IgD-negative memory B cell (primary cell): ENCODE data around the gene SV2C. TPM values are rescaled to one million over a fixed set of nuclear protein-coding genes. Genes with fewer than 3 reads are reported as not detected.
"Not testable (repeated sequence)": the region's sequence is repeated elsewhere in the genome, so short reads cannot be mapped to it uniquely, and the experiment has no call there.

Experiments
- H3K27ac Mint-ChIP-seq, 3 donors: one replicate each; pipeline ENCODE4 v1.8.0; 2020 to 2022; ENCODE audit warnings: mild to moderate bottlenecking in 3 of 3, mixed read lengths in 3 of 3, moderate library complexity in 1 of 3
- H3K27me3 Mint-ChIP-seq: one replicate; pipeline ENCODE4 v1.8.0; 2021; ENCODE audit warnings: mixed read lengths
- H3K36me3 Mint-ChIP-seq: one replicate; pipeline ENCODE4 v1.8.0; 2020; ENCODE audit warnings: mild to moderate bottlenecking, mixed read lengths
- H3K4me1 Mint-ChIP-seq, 3 donors: one replicate each; pipeline ENCODE4 v1.8.0; 2020 to 2022; ENCODE audit warnings: mixed read lengths in 3 of 3, mild to moderate bottlenecking in 1 of 3
- H3K4me3 Mint-ChIP-seq, 4 donors: one replicate each; pipeline ENCODE4 v1.8.0; 2020 to 2022; ENCODE audit warnings: mild to moderate bottlenecking in 4 of 4, mixed read lengths in 4 of 4, moderate library complexity in 3 of 4
- H3K9me3 Mint-ChIP-seq, 3 donors: one replicate each; pipeline ENCODE4 v1.8.0; 2020 to 2021; ENCODE audit warnings: mixed read lengths in 3 of 3, mild to moderate bottlenecking in 1 of 3
- polyA plus RNA-seq: library from polyadenylated mRNA; unstranded; fragments of 300-500 nt; fragmentation: Illumina TruSeq; gene quantifications from one replicate; pipeline ENCODE4 v1.2.3, GENCODE V29; 2021

The SV2C gene
- polyA plus RNA-seq, 1 donor from 2014 or later: not detected

GRCh38 chr5:76223696-76224095 is 140.5 kb downstream of the SV2C start:
- H3K27ac Mint-ChIP-seq: no peak overlapping the region
- H3K4me1 Mint-ChIP-seq: no peaks in the 10 kb centered on the region
- peaks cover 0 to 2% (median 0%) of the 10 kb centered on the region in 3 donors for H3K9me3 Mint-ChIP-seq
- no peaks in the 10 kb centered on the region for H3K27me3 Mint-ChIP-seq
- H3K4me3 Mint-ChIP-seq: no peak overlapping the region
- H3K36me3 Mint-ChIP-seq: peaks cover 2% of the 10 kb centered on the region

- Mint-ChIP-seq H3K4me3 (no peak overlapping the region), H3K4me1 (no peaks in the 10 kb centered on the region), H3K9me3 (peaks cover 0 to 2% (median 0%) of the 10 kb centered on the region in 3 donors), H3K27ac (no peak overlapping the region), H3K27me3 (peaks cover 3% of the 10 kb centered on the region), H3K36me3 (peaks cover 2% of the 10 kb centered on the region)
These were observed 141.7 kb downstream of the SV2C start for GRCh38 chr5:76224898-76225297.

- H3K9me3 Mint-ChIP-seq: peaks cover 0 to 2% (median 0%) of the 10 kb centered on the region in 3 donors
- peaks cover 2% of the 10 kb centered on the region for H3K36me3 Mint-ChIP-seq
- H3K27ac Mint-ChIP-seq: no peak overlapping the region
- H3K27me3 Mint-ChIP-seq: peaks cover 3% of the 10 kb centered on the region
- H3K4me3 Mint-ChIP-seq: no peak overlapping the region
- no peaks in the 10 kb centered on the region for H3K4me1 Mint-ChIP-seq
These were observed 142.2 kb downstream of the SV2C start for GRCh38 chr5:76225336-76225735.

- Mint-ChIP-seq H3K27me3 (peaks cover 3% of the 10 kb centered on the region), H3K4me3 (no peak overlapping the region), H3K9me3 (peaks cover 0 to 2% (median 0%) of the 10 kb centered on the region in 3 donors), H3K4me1 (no peaks in the 10 kb centered on the region), H3K36me3 (no peaks in the 10 kb centered on the region), H3K27ac (no peak overlapping the region)
These were observed 146.7 kb downstream of the SV2C start for GRCh38 chr5:76229900-76230299.

GRCh38 chr5:76230711-76231285 is 147.6 kb downstream of the SV2C start:
- peaks cover 3% of the 10 kb centered on the region for H3K27me3 Mint-ChIP-seq
- peaks cover 0 to 2% (median 0%) of the 10 kb centered on the region in 3 donors for H3K9me3 Mint-ChIP-seq
- H3K36me3 Mint-ChIP-seq: no peaks in the 10 kb centered on the region
- H3K4me3 Mint-ChIP-seq: no peak overlapping the region
- H3K27ac Mint-ChIP-seq: no peak overlapping the region
- H3K4me1 Mint-ChIP-seq: no peaks in the 10 kb centered on the region

GRCh38 chr5:76234665-76235064 is 151.5 kb downstream of the SV2C start:
- no peaks in the 10 kb centered on the region for H3K36me3 Mint-ChIP-seq
- H3K27me3 Mint-ChIP-seq: peaks cover 3% of the 10 kb centered on the region
- H3K4me1 Mint-ChIP-seq: no peaks in the 10 kb centered on the region

DNA sequence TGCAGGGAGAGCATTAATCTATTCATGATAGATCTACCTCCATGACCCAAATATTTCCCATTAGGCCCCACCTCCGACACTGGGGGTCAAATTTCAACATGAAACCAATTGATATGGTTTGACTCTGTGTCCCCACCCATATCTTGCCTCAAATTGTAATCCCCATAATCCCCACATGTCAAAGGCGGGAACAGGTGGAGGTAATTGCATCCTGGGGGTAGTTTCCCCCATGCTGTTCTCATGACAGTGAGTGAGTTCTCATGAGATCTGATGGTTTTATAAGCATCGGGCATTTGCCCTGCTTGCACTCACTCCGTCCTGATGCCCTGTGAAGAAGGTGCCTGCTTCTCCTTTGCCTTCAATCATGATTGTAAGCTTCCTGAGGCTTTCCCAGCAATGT is 153.5 kb downstream of the SV2C start:
- peaks cover 2 to 18% (median 6%) of the 10 kb centered on the region in 3 donors for H3K9me3 Mint-ChIP-seq
- H3K27me3 Mint-ChIP-seq: peaks cover 5% of the 10 kb centered on the region
- H3K36me3 Mint-ChIP-seq: no peaks in the 10 kb centered on the region
- H3K4me1 Mint-ChIP-seq: no peaks in the 10 kb centered on the region
- no peak overlapping the region for H3K4me3 Mint-ChIP-seq
- no peak overlapping the region for H3K27ac Mint-ChIP-seq

More at GRCh38 chr5:76234665-76235064, 151.5 kb downstream of the SV2C start:
- Mint-ChIP-seq H3K4me3 (no peak overlapping the region), H3K27ac (no peak overlapping the region), H3K9me3 (peaks cover 2 to 18% (median 6%) of the 10 kb centered on the region in 3 donors)

- Mint-ChIP-seq H3K4me3 (no peak overlapping the region), H3K36me3 (no peaks in the 10 kb centered on the region), H3K27ac (no peak overlapping the region), H3K9me3 (peaks cover 2 to 18% (median 6%) of the 10 kb centered on the region in 3 donors), H3K27me3 (peaks cover 9% of the 10 kb centered on the region), H3K4me1 (no peaks in the 10 kb centered on the region)
These were observed 157.2 kb downstream of the SV2C start for GRCh38 chr5:76240336-76240735.

GRCh38 chr5:76242155-76242554 is 159.0 kb downstream of the SV2C start:
- not testable (repeated sequence) for H3K4me3 Mint-ChIP-seq, H3K4me1 Mint-ChIP-seq, H3K27ac Mint-ChIP-seq, H3K36me3 Mint-ChIP-seq, H3K27me3 Mint-ChIP-seq
- peaks cover 2 to 13% (median 6%) of the 10 kb centered on the region in 3 donors for H3K9me3 Mint-ChIP-seq

GRCh38 chr5:76245590-76245989 is 162.4 kb downstream of the SV2C start:
- no peaks in the 10 kb centered on the region for H3K4me1 Mint-ChIP-seq
- H3K9me3 Mint-ChIP-seq: no peaks in the 10 kb centered on the region
- no peak overlapping the region for H3K4me3 Mint-ChIP-seq
- peaks cover 8% of the 10 kb centered on the region for H3K27me3 Mint-ChIP-seq
- H3K36me3 Mint-ChIP-seq: no peaks in the 10 kb centered on the region
- no peak overlapping the region for H3K27ac Mint-ChIP-seq

DNA sequence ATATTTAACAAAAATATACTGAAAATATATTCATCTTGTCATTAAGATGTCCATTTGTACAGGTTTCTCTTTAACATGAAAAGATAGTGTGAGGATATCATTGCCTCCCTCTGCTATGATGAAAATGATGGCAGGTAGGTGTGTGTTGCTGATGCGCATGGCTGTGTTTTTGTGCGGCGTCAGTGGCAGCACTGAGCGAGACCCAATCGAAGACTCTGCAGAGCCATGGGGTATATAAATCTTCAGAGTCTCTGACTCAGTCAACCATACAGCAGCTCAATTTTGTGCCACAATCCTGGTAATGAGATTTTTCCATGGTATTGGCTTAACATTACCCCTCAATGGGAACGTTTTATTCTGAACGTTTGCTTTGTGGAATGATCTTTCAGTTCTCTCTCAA is 166.4 kb downstream of the SV2C start:
- no peaks in the 10 kb centered on the region for H3K9me3 Mint-ChIP-seq
- H3K36me3 Mint-ChIP-seq: no peaks in the 10 kb centered on the region
- no peak overlapping the region for H3K4me3 Mint-ChIP-seq
- H3K27me3 Mint-ChIP-seq: peaks cover 4% of the 10 kb centered on the region
- H3K27ac Mint-ChIP-seq: no peak overlapping the region
- no peaks in the 10 kb centered on the region for H3K4me1 Mint-ChIP-seq

- H3K27ac Mint-ChIP-seq: no peak overlapping the region
- H3K4me3 Mint-ChIP-seq: no peak overlapping the region
- H3K27me3 Mint-ChIP-seq: peaks cover 4% of the 10 kb centered on the region
- H3K9me3 Mint-ChIP-seq: no peaks in the 10 kb centered on the region
- no peaks in the 10 kb centered on the region for H3K4me1 Mint-ChIP-seq
- no peaks in the 10 kb centered on the region for H3K36me3 Mint-ChIP-seq
These were observed 167.3 kb downstream of the SV2C start for GRCh38 chr5:76250463-76250862.

DNA sequence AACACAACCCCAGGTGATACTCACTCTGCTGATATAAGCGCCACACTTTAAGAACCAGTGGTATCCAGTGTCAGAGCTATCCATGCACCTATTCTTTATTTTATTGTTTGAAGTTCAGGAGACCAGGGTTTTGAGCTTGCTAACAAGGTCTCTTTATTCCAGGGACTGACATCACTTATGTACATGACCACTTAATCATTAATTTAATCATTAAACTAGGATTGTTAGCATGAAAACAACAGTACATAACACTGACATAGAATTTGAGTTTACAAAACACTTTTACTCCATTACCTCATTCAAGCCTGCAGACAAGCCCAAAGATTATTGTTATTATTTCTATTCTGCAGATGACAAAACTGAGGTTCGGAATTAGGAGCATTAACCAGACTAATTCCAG is 168.5 kb downstream of the SV2C start:
- Mint-ChIP-seq H3K4me1 (peaks cover 4 to 5% (median 4%) of the 10 kb centered on the region in 3 donors), H3K9me3 (no peaks in the 10 kb centered on the region), H3K27ac (no peak overlapping the region)

DNA sequence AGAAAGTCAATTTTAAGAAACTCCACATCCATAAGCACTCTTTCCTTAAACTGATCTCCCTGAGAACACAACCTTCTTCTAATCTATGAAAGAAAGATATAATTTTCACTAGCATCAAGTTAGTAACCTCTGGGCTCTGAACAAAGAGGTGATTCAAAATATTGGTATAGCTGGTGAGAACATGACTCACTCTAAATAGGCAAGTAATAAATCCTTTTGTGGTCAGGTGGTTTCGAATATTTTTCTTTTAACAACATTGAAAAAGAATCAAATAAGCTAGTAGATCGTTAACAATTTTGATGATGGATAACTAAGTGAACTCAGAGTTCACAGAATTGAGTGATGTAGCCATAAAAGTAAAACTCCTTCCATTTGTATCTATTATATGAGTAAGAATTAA is 169.3 kb downstream of the SV2C start:
- Mint-ChIP-seq H3K27me3 (peaks cover 7% of the 10 kb centered on the region), H3K4me1 (peaks cover 4 to 8% (median 4%) of the 10 kb centered on the region in 3 donors), H3K9me3 (no peaks in the 10 kb centered on the region), H3K4me3 (no peak overlapping the region), H3K27ac (no peak overlapping the region), H3K36me3 (no peaks in the 10 kb centered on the region)

More for the DNA sequence above, 168.5 kb downstream of the SV2C start:
- Mint-ChIP-seq H3K36me3 (no peaks in the 10 kb centered on the region), H3K4me3 (no peak overlapping the region), H3K27me3 (peaks cover 7% of the 10 kb centered on the region)

- H3K27ac Mint-ChIP-seq: no peak overlapping the region
- H3K4me3 Mint-ChIP-seq: no peak overlapping the region
- no peaks in the 10 kb centered on the region for H3K36me3 Mint-ChIP-seq
- H3K4me1 Mint-ChIP-seq: peaks cover 4 to 8% (median 4%) of the 10 kb centered on the region in 3 donors
- H3K9me3 Mint-ChIP-seq: no peaks in the 10 kb centered on the region
- peaks cover 5% of the 10 kb centered on the region for H3K27me3 Mint-ChIP-seq
These were observed 173.1 kb downstream of the SV2C start for GRCh38 chr5:76256116-76256889.
